Measurements from ENCODE around the gene GPR183.

The GPR183 gene

GRCh38 chr13:99347335-99347878 lies 40.2 kb upstream of the GPR183 start (continued):
- TF ChIP-seq ZNF391 (tag by site-specific recombination; IDR thresholded peaks at IDR 0.05; ENCODE audit: borderline replicate concordance, low read depth) (no peak), ZNF571 (tag by site-specific recombination; IDR thresholded peaks at IDR 0.05) (no peak), ZNF426 (tag by site-specific recombination; IDR thresholded peaks at IDR 0.05) (no peak), ZNF433 (tag by site-specific recombination; IDR thresholded peaks at IDR 0.05; ENCODE audit: low read depth) (no peak), ZNF184 (tag by site-specific recombination; IDR thresholded peaks at IDR 0.05) (no peak), BCL6B (tag by site-specific recombination; IDR thresholded peaks at IDR 0.05) (no peak), PRDM6 (tag by site-specific recombination; IDR thresholded peaks at IDR 0.05) (no peak)
- TF ChIP-seq, protein P1, sequence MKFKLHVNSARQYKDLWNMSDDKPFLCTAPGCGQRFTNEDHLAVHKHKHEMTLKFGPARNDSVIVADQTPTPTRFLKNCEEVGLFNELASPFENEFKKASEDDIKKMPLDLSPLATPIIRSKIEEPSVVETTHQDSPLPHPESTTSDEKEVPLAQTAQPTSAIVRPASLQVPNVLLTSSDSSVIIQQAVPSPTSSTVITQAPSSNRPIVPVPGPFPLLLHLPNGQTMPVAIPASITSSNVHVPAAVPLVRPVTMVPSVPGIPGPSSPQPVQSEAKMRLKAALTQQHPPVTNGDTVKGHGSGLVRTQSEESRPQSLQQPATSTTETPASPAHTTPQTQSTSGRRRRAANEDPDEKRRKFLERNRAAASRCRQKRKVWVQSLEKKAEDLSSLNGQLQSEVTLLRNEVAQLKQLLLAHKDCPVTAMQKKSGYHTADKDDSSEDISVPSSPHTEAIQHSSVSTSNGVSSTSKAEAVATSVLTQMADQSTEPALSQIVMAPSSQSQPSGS (tag by site-specific recombination; IDR thresholded peaks at IDR 0.05; ENCODE audit: low read depth) = no peak

GRCh38 chr13:99346335-99347042 lies 39.3 kb upstream of the GPR183 start:
- TF ChIP-seq ZNF664 (tag by site-specific recombination; IDR thresholded peaks at IDR 0.05) (no peak), BCL11A (tag by site-specific recombination; IDR thresholded peaks at IDR 0.05; ENCODE audit: low read depth) (no peak), ZNF169 (tag by site-specific recombination; IDR thresholded peaks at IDR 0.05) (no peak), ZNF146 (tag by site-specific recombination; IDR thresholded peaks at IDR 0.05) (no peak), BCL11B (tag by site-specific recombination; IDR thresholded peaks at IDR 0.05; ENCODE audit: low read depth) (no peak), GLI4 (tag by site-specific recombination; IDR thresholded peaks at IDR 0.05) (no peak), PRDM4 (tag by site-specific recombination; IDR thresholded peaks at IDR 0.05) (no peak), PRDM1 (tag by site-specific recombination; IDR thresholded peaks at IDR 0.05) (no peak), ZNF776 (tag by site-specific recombination; IDR thresholded peaks at IDR 0.05; ENCODE audit: borderline replicate concordance) (no peak)
- TF ChIP-seq, protein P2, sequence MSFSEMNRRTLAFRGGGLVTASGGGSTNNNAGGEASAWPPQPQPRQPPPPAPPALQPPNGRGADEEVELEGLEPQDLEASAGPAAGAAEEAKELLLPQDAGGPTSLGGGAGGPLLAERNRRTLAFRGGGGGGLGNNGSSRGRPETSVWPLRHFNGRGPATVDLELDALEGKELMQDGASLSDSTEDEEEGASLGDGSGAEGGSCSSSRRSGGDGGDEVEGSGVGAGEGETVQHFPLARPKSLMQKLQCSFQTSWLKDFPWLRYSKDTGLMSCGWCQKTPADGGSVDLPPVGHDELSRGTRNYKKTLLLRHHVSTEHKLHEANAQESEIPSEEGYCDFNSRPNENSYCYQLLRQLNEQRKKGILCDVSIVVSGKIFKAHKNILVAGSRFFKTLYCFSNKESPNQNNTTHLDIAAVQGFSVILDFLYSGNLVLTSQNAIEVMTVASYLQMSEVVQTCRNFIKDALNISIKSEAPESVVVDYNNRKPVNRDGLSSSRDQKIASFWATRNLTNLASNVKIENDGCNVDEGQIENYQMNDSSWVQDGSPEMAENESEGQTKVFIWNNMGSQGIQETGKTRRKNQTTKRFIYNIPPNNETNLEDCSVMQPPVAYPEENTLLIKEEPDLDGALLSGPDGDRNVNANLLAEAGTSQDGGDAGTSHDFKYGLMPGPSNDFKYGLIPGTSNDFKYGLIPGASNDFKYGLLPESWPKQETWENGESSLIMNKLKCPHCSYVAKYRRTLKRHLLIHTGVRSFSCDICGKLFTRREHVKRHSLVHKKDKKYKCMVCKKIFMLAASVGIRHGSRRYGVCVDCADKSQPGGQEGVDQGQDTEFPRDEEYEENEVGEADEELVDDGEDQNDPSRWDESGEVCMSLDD (tag by site-specific recombination; IDR thresholded peaks at IDR 0.05) = no peak
- TF ChIP-seq, protein P3, sequence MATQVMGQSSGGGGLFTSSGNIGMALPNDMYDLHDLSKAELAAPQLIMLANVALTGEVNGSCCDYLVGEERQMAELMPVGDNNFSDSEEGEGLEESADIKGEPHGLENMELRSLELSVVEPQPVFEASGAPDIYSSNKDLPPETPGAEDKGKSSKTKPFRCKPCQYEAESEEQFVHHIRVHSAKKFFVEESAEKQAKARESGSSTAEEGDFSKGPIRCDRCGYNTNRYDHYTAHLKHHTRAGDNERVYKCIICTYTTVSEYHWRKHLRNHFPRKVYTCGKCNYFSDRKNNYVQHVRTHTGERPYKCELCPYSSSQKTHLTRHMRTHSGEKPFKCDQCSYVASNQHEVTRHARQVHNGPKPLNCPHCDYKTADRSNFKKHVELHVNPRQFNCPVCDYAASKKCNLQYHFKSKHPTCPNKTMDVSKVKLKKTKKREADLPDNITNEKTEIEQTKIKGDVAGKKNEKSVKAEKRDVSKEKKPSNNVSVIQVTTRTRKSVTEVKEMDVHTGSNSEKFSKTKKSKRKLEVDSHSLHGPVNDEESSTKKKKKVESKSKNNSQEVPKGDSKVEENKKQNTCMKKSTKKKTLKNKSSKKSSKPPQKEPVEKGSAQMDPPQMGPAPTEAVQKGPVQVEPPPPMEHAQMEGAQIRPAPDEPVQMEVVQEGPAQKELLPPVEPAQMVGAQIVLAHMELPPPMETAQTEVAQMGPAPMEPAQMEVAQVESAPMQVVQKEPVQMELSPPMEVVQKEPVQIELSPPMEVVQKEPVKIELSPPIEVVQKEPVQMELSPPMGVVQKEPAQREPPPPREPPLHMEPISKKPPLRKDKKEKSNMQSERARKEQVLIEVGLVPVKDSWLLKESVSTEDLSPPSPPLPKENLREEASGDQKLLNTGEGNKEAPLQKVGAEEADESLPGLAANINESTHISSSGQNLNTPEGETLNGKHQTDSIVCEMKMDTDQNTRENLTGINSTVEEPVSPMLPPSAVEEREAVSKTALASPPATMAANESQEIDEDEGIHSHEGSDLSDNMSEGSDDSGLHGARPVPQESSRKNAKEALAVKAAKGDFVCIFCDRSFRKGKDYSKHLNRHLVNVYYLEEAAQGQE (tag by site-specific recombination; IDR thresholded peaks at IDR 0.05) = no peak
- CTCF ChIA-PET = no interaction called here
- H3K27ac ChIP-seq (ENCODE audit: extremely low read depth, low read depth, low read length) = no peak overlapping the region
- peaks cover 0 to 25% of the 10 kb centered on the region in 2 experiments; a peak in 1 of 3 replicates for H3K36me3 ChIP-seq (ENCODE audit: control insufficient read depth in 2 of 2, insufficient read depth in 1 of 2, low read length in 2 of 2)
- H3K4me3 ChIP-seq (ENCODE audit: low read depth, low read length) = no peak overlapping the region
- no peaks in the 10 kb centered on the region for H3K4me1 ChIP-seq (ENCODE audit: control insufficient read depth, insufficient read depth, low read length)
- H3K9me3 ChIP-seq (ENCODE audit: control insufficient read depth, insufficient read depth, low read depth, low read length) = no peaks in the 10 kb centered on the region
- POLR2A ChIA-PET = no interaction called here
